HTERT RPE-1 (cell line): ENCODE data around the gene MEIOB.
"Not testable (repeated sequence)": the region's sequence is repeated elsewhere in the genome, so short reads cannot be mapped to it uniquely, and the experiment has no call there.

Source experiments
- in situ Hi-C: fragments of 300-500 bp; cut with MboI; formaldehyde crosslinking; loops from 4 replicates; pipeline ENCODE4 v1.14.3; 2020; ENCODE audit warnings: low sequenced_read_pairs

MEIOB gene

DNA sequence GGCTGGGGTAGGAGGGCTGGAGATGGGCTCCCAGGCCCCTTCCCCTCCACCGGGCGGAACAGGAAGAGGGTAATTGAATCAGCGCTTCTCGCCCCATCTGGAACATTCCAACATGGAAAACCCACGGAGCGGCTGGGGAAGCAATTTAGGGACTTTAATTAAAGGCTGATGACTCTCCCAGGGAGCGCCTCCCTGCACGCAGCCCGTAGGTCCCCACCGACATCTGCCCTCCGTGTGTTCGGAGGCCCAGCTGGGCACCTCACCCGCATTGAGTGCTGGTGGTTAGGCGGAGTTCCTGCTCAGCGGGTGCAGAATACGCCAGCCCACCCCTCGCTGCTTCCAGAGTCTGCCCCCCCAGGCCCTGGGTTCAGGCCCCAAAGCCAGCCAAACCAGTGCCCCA lies 36.2 kb upstream of the MEIOB start:
- in situ Hi-C loops, result no loop called here

DNA sequence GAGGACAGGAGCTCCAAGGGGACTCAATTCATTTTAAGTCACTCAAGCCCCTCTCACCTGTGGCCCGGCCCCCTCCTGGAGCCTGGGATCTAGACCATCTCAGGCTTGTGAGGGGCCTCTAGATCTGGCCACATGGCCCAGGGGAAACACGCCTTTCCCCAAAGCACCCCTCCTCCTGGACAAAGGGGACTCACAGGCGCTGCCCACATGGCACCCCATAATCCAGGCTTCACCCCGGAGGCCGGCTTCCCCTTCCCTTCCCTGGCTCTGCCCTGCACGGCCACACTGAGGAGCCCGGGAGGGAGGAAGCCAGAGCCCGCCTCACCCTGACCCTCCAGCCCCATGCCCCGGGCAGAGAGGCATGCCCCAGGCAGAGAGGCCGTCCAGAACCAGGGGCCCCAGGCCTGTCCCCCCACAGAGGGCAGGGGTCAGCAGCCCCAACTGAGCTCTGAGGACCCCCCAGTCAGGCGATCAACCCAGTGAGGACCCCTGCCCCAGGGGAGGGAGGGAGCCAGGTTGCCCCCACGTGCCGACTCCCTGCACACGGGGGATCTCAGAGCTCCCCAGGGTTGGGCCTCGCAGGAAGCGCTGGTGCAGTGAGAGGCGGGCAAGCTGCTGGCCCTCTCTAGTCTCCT lies 35.4 kb upstream of the MEIOB start:
- in situ Hi-C loops, result no loop called here

DNA sequence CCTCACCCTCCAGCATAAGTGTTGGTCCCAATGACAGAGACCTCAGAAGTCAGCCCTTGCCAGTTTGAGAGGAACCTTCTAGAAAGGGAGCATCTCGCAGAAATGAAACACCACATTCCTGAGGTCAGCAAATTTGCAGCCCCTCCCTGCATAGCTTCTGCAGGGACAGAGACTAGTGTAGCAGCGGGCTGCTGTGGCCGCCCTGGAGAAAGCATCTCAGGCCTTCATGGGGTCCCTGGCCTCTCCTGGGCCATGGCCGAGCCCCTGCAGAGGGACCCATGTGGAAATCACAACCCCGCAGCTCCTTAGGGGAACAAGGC lies 34.8 kb upstream of the MEIOB start:
- in situ Hi-C loops, result no loop called here

DNA sequence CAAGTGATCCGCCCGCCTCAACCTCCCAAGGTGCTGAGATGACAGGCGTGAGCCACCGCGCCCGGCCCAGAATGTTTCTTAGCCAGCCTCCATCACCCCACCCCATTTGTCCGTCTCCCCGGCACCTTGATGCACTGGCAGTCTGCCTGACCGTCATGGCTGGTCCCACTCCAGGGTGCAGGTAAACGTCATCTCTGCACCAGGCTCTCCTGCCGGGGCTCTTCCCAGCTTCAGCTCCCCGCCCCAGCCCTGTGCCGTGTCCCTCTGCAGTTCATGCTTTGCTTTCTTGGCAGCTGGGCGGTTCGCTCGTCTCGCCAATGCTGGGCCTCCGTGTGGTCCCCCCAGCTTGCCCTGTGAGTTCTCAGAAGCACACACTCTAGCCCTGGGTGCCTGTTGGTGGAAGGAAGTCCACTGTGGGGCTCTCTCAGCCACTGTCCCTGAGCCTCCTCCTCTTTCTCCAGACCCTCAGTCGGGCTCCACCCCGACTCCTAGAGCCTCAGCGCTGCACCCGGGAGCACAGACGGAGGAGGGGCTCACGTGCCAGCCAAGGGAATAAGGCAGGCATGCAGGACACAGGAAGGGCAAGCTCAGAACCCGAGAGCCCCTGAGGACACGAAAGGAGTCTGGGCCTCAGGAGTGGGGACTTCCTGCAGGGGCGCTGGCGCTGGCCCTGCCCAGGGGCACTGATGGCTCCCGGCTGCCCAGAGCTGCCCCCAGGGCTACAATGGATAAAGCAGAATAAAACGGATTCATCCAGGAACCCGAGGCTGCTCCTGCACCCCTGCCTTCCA lies 34.3 kb upstream of the MEIOB start:
- in situ Hi-C loops, result no loop called here

DNA sequence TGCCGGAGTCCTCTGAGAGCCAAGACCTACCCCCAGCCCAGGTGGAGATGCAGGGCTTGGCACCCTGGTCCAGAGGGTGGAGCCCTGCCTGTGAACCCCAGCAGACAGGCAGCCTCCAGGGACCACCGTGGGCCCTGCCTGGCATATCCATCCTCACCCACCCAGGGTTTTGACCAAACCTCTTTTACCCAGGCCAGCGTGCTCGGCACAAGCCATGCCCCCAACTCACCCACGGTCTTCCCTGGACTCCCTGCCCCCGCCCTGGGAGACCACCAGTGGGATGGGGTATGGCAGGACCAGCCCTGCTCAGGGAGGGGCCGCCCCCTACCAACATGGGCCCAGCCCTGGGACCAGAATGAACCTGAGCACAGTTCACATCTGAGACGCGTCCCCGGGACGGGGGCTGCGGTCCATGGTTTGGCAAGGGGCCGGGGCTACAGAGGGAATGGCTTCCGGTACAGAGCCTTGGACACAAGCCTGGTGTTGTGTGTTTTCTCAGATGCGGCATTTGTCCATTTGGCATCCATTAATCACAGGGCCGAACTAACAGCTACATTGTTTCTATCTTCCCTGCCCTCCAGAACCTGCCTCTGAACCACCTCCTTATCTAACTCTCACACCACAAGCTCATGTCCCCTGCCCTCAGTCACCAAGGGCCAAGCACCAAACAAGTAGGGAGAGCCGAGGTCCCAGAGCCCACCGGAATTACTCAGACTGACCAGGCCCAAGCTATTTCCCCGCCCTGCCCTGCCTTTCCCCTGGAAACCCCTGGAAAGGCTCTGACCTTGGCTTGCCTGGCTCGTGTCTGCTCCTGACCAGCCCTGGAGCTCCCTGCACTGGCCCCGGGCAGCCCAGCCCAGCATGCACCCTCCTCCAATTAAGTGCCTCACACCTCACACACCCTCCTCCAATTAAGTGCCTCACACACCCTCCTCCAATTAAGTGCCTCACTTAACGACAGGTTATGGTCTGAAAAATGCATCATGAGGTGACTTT lies 32.2 kb upstream of the MEIOB start:
- in situ Hi-C loops, result no loop called here

DNA sequence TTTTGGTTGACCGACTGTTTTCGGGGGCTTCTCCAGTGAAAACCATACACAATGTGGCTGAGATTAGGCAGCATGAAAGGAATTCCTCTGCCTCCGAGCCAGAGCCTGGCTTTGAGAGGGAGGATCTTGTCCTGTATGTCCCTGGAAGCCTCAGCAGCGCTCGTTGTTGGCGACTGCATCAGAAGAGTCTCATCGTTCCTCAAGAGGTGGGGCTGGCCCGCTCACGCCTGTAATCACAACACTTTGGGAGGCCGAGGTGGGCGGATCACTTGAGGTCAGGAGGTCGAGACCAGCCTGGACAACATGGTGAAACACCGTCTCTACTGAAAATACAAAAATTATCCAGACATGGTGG lies 31.2 kb upstream of the MEIOB start:
- in situ Hi-C loops, result no loop called here

DNA sequence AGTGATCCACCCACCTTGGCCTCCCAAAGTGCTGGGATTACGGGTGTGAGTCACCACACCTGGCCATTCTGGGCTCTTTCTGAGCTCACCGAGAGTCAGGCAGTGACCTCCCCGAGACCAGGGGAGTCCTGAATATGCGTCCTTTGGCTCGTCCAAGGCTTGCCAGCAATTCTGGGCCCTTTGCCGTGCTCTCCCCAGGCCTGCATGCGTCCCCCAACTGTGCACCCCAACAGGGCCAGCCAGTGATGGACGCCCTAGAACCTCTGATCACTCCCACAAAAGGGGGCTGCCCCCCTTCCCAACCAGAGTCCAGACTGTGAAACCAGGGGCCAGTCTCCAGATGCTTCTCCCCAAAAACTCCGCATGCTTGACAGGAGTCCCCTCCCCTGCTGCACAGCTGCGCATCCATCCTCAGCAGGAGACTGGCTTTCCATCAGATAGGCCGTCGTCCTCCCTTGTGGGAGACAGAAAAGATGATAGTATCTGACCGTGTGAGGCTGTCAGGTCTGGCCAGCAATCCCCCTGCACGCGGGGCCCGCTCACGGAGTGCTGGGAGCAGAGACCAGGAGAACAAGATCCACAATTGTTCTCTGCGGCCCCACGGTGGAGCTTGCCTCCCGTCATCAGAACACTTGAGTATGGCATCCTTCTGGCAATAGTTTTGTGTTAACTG lies 30.7 kb upstream of the MEIOB start:
- in situ Hi-C loops, result no loop called here

DNA sequence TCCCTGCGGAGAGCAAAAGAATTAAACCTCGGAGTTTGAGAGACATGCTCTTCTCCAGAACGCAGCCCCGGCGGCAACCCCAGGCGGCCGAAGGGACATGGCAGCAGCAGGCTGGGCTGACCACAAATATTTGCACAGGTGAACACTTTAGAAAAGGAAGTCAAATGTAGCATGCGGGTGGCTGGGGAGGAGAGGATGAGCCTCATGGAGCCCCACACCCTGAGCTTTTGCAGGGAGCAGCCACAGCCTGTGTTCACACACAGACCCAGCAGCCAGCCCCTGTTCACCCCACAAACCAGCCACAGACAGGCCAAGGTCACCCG lies 28.4 kb upstream of the MEIOB start:
- in situ Hi-C loops, result no loop called here

DNA sequence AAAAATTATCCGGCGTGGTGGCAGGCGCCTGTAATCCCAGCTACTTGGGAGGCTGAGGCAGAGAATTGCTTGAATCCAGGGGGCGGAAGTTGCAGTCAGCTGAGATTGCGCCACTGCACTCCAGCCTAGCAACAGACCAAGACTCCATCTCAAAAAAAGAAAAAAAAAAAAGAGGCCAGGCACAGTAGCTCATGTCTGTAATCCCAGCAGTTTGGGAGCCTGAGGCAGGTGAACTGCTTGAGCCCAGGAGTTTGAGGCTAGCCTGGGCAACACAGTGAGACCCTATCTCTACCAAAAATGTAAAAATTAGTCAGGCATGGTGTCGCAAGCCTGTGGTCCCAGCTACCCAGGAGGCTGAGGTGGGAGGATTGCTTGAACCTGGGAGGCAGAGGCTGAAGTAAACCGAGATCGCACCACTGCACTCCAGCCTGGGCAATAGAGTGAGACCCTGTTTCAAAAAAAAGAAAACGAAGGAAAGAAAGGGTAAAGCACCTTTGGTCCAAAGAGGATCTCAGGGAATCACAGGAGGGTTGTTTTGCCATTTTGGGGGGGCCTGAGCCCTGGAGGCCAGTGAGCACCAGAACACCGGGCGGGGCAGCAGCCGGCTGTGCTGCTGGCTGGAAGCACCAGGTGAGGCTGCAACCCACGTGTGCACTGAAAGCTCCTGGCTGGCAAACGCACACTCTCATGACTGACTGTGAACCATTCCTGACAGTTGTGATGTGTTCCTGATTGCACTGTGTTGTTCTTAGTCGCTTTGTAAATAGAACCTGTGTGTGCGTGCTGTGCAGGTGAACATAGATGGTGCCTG lies 27.9 kb upstream of the MEIOB start:
- in situ Hi-C loops, result no loop called here

DNA sequence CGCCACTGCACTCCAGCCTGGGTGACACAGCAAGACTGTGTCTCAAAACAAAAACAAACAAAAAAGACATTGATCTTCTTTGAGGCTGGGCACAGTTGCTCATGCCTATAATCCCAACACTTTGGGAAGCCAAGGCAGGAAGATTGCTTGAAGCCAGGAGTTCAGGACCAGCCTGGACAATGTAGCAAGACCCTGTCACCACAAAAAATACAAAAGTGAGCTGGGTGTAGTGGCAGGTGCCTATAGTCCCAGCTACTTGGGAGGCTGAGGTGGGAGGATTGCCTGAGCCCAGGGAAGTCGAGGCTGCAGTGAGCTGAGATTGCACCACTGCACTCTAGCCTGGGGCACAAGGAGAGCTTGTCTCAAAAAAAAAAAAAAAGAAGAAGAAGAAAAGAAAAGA lies 25.7 kb upstream of the MEIOB start:
- in situ Hi-C loops, result not testable (repeated sequence)

DNA sequence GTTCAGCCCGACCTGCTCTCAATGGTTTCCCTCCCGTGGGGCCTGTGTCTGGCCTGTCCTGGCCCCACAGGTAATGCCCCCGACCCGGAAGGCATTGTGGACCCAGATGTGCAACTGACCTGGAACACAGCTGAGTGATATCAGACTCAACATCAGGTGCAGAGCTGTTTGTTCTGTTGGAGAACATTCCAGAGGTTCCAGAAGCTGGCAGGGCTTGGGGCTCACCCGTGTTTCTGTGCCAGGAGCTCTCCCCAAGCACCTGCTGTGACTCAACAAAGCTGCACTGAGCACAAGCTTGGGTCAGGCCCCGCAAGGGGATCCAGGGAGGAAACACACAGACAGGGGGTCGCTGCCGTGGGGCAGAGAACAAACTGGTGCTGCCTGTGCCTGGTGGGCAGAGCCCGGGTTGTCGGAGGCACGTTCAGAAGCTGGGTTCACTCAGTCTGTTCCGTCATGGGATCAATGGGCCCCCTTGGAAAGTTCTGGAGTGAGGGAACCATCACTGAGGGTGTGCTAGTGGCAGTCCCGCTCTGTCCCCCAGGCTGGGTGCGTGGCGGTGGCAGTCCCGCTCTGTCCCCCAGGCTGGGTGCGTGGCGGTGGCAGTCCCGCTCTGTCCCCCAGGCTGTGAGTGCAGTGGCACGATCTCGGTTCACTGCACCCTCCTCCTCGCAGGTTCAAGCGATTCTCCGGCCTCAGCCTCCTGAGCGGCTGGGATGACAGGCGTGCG lies 24.1 kb upstream of the MEIOB start:
- in situ Hi-C loops, result no loop called here

DNA sequence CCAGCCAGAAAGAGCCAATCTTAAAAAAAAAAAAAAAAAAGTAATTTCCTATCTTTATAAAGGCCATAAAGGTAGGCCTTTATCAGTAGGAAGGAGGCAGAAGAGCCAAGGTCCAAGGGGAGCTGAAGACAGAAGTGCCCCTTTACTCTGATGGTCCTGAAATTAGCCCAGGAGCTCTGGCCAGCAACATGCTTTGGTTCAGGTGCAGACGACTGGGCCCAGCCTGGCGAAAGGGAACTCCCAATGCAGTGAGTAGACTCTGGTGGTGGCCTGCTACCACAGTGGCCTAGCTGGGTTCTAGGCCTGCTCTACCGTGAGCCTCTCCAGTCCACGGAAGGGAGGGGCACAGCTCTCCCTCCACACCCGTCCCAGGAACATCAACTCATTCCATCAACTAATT lies 23.1 kb upstream of the MEIOB start:
- in situ Hi-C loops, result no loop called here

DNA sequence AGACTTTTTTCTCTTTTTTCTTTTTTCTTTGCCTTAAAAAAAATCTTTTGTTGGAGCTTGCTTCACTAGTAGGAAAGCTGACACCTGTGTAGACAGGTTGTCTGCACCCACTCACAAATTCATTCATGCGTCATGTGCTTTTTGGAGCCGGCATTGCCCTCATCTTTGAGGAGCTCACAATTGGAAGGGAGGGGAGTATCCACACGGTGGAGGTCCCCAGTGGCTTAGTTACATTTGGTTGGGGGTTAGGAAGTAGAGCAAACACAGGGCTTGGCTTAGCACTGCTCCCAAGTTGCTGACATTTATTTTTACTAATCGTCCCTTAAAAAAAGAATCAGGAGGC lies 18.7 kb upstream of the MEIOB start:
- in situ Hi-C loops, result no loop called here

DNA sequence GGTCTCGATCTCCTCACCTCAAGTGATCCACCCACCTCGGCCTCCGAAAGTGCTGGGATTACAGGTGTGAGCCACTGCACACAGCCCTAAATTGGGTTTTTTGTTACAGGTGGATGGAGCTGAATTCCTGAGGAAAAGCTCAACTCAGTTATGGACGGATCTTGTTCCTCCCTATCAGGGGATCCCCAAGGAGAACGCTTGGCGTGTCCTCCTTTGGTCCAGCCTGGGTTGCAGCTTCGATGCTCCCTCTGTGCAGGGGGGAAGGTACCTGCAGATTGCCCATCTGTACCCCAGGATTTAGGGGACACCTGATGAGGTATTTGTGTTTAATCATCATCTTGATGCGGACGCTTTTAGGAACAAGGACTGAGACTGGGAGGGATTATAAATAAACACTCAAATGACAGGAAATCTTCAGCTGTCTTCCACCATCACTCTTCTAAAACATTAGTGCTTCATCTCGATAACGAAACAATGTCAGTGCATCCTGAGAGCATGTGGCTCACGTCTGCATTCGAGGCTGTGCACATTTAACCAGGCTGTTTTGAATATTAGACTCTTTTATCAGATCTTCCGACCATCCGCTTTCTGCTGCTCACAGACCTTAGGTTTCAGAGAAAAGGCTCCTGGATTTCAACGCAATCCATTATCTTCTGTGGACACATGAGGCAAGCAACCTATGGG lies 18.2 kb upstream of the MEIOB start:
- in situ Hi-C loops, result no loop called here

DNA sequence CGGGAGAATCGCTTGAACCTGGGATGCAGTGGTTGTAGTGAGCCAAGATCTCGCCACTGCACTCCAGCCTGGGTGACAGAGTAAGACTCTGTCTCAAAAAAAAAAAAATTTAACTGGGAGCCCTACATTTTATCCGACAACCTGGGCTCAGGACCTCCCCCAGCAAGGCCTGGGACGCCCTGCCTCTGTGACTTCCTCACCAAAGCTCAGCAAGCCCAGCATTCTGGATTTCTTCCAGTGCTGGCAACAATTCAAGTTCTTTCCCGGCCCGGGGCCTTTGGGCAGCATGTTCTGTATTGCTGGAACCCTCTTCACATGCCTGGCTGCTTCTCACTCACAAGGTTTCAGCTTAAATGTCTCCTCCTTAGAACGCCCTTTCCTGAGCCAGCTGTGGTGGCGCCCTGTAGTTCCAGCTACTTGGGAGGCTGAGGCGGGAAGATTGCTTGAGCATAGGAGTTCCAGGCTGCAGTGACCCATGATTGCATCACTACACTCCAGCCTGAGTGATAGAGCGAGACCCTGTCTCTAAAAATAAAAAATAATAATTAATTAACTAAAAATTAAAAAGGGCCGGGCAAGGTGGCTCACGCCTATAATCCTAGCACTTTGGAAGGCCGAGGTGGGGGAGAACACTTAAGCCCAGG lies 15.9 kb upstream of the MEIOB start:
- in situ Hi-C loops, result no loop called here

DNA sequence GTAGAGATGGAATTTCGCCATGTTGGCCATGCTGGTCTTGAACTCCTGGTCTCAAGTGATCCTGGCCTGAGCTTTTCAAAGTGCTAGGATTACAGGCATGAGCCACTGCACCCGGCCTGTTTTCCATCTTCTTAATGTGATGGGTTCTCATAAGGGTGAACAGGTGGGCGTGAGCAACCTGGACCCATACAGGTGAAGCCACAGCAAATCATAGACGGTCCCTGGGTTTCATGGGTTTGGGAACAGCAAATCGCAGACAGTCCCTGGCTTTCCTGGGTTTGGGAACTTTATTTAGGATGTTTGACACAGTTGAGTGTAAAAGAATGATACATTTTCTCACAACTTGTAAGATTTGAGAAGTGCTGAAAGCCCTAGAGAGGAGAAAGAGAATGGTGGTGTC lies 12.9 kb upstream of the MEIOB start:
- in situ Hi-C loops, result no loop called here

DNA sequence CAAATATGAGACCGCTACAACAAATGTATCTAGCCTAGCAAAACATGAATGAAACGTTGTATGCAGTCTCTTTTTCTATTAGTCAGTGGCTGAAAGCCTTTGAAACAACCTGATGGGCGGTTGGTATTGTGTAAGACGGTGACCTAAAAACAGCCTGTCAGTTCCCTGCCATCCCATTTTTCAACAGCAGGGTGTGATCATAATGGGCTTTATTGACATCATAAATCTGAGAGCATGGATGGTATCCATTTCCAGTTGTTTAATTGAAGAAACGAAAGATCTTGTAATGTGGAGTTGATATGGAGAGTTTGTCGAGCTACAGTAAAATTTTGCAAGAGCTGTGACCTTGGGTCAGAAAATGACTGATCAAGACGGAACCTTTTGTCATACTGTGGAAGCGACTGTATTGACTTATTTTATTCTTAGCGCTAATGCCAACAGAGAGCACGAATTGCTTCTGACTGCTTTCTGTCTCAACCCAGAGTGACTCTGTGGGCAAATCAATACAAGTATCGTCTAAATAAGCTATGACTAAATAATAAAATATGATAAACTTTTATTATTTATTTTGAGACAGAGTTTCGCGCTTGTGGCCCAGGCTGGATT lies 12.3 kb upstream of the MEIOB start:
- in situ Hi-C loops, result no loop called here

DNA sequence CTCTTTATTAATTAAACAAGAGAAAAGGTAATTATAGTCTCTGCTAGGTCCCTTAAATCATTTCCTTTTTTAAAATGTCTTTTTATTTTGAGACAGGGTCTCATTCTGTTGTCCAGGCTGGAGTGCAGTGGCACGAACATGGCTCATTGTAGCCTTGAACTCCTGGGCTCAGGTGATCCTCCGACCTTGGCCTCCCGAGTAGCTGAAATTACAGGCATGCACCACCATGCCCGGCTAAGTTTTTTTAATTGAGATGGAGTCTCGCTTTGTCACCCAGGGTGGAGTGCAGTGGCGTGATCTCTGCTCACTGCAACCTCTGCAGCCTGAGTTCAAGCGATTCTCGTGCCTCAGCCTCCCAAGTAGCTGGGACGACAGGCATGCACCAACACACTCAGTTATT lies 9.2 kb upstream of the MEIOB start:
- in situ Hi-C loops, result not testable (repeated sequence)

DNA sequence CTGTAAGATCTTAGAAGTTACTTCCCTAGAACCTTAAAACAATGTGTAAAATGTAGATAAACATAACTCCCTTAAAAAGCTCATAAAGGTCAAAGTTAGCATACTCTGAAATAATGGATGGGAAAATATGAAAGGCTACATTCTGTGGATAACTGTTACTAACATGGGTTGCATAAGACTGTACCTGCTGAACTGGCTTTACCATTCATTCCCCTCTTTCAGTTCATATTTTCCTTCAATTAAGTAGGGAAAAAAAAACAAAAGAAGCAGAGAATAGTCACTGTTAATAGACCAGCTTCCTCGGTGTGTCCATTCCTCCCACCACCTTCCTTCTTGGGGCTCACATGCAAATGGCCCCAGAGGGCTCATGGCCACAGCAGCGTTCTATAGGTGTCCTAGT lies 7.5 kb upstream of the MEIOB start:
- in situ Hi-C loops, result no loop called here
